HEK293 (cell line): ENCODE results near the gene EIF4E2.

Experiments
- HOXD13 ChIP-seq: sonication (generic); formaldehyde crosslinking; IDR thresholded peaks from 2 replicates; pipeline ENCODE4 v1.8.0; 2022; ENCODE audit warnings: missing genetic modification reagents, borderline replicate concordance
- KLF8 ChIP-seq: fragments of 450-650 bp; formaldehyde crosslinking; IDR thresholded peaks from 2 replicates; pipeline ENCODE4 v1.5.1; 2016; ENCODE audit warnings: missing biosample characterization, missing genetic modification characterization
- PBX3 ChIP-seq: sonication (generic); formaldehyde crosslinking; IDR thresholded peaks from 2 replicates; pipeline ENCODE4 v1.8.1; 2022; ENCODE audit warnings: mild to moderate bottlenecking, moderate library complexity, missing genetic modification reagents
- PRDM10 ChIP-seq: fragments of 450-650 bp; formaldehyde crosslinking; IDR thresholded peaks from 2 replicates; pipeline ENCODE4 v1.5.1; 2016; ENCODE audit warnings: missing biosample characterization, missing genetic modification characterization
- YY1 ChIP-seq: fragments of 450-650 bp; formaldehyde crosslinking; IDR thresholded peaks from 2 replicates; pipeline ENCODE4 v1.5.1; 2018; ENCODE audit warnings: missing biosample characterization, missing genetic modification characterization
- ZBTB6 ChIP-seq: fragments of 450-650 bp; formaldehyde crosslinking; IDR thresholded peaks from 2 replicates; pipeline ENCODE4 v1.5.1; 2017; ENCODE audit warnings: missing biosample characterization, missing genetic modification characterization
- ZNF10 ChIP-seq: fragments of 450-650 bp; formaldehyde crosslinking; IDR thresholded peaks from 2 replicates; pipeline ENCODE4 v1.5.1; 2017; ENCODE audit warnings: missing biosample characterization, missing genetic modification characterization
- ZNF121 ChIP-seq: fragments of 450-650 bp; formaldehyde crosslinking; IDR thresholded peaks from 2 replicates; pipeline ENCODE4 v1.5.1; 2016; ENCODE audit warnings: missing biosample characterization, missing genetic modification characterization
- ZNF138 ChIP-seq: fragments of 450-650 bp; formaldehyde crosslinking; IDR thresholded peaks from 2 replicates; pipeline ENCODE4 v1.5.1; 2016; ENCODE audit warnings: missing biosample characterization, missing genetic modification characterization, borderline replicate concordance
- ZNF202 ChIP-seq: fragments of 450-650 bp; formaldehyde crosslinking; IDR thresholded peaks from 2 replicates; pipeline ENCODE4 v1.5.1; 2016; ENCODE audit warnings: missing biosample characterization, missing genetic modification characterization, borderline replicate concordance
- ZNF292 ChIP-seq: fragments of 450-650 bp; formaldehyde crosslinking; IDR thresholded peaks from 2 replicates; pipeline ENCODE4 v1.5.1; 2016; ENCODE audit warnings: low read depth, missing biosample characterization, missing genetic modification characterization, borderline replicate concordance
- ZNF394 ChIP-seq: fragments of 450-650 bp; formaldehyde crosslinking; IDR thresholded peaks from 2 replicates; pipeline ENCODE4 v1.5.1; 2016; ENCODE audit warnings: missing biosample characterization, missing genetic modification characterization, mild to moderate bottlenecking, moderate library complexity, borderline replicate concordance
- ZNF423 ChIP-seq: fragments of 450-650 bp; formaldehyde crosslinking; IDR thresholded peaks from 2 replicates; pipeline ENCODE4 v1.5.1; 2016; ENCODE audit warnings: missing biosample characterization, missing genetic modification characterization
- ZNF473 ChIP-seq: fragments of 450-650 bp; formaldehyde crosslinking; IDR thresholded peaks from 2 replicates; pipeline ENCODE4 v1.5.1; 2017; ENCODE audit warnings: missing biosample characterization, missing genetic modification characterization
- ZNF510 ChIP-seq: fragments of 450-650 bp; formaldehyde crosslinking; IDR thresholded peaks from 2 replicates; pipeline ENCODE4 v1.5.1; 2018; ENCODE audit warnings: mild to moderate bottlenecking, missing genetic modification characterization, missing biosample characterization; ENCODE audit not compliant: insufficient replicate concordance
- ZNF518A ChIP-seq: fragments of 450-650 bp; formaldehyde crosslinking; conservative IDR thresholded peaks from 2 replicates; pipeline ENCODE4 v1.5.1; 2016; ENCODE audit warnings: low read depth, missing biosample characterization, missing genetic modification characterization
- ZNF585B ChIP-seq: fragments of 450-650 bp; formaldehyde crosslinking; IDR thresholded peaks from 2 replicates; pipeline ENCODE4 v1.5.1; 2016; ENCODE audit warnings: missing biosample characterization, missing genetic modification characterization
- ZNF747 ChIP-seq: fragments of 450-650 bp; formaldehyde crosslinking; IDR thresholded peaks from 2 replicates; pipeline ENCODE4 v1.5.1; 2016; ENCODE audit warnings: missing biosample characterization, missing genetic modification characterization
- TF ChIP-seq, protein P1 (sequence below): fragments of 450-650 bp; formaldehyde crosslinking; IDR thresholded peaks from 2 replicates; pipeline ENCODE4 v1.5.1; 2016; ENCODE audit warnings: missing biosample characterization, missing genetic modification characterization, low read depth
- TF ChIP-seq, protein P2 (sequence below): fragments of 450-650 bp; formaldehyde crosslinking; IDR thresholded peaks from 2 replicates; pipeline ENCODE4 v1.5.1; 2016; ENCODE audit warnings: missing biosample characterization, missing genetic modification characterization
- TF ChIP-seq, protein P3 (sequence below): fragments of 450-650 bp; formaldehyde crosslinking; IDR thresholded peaks from 2 replicates; pipeline ENCODE4 v1.5.1; 2017; ENCODE audit warnings: missing biosample characterization, missing genetic modification characterization

The EIF4E2 gene

DNA sequence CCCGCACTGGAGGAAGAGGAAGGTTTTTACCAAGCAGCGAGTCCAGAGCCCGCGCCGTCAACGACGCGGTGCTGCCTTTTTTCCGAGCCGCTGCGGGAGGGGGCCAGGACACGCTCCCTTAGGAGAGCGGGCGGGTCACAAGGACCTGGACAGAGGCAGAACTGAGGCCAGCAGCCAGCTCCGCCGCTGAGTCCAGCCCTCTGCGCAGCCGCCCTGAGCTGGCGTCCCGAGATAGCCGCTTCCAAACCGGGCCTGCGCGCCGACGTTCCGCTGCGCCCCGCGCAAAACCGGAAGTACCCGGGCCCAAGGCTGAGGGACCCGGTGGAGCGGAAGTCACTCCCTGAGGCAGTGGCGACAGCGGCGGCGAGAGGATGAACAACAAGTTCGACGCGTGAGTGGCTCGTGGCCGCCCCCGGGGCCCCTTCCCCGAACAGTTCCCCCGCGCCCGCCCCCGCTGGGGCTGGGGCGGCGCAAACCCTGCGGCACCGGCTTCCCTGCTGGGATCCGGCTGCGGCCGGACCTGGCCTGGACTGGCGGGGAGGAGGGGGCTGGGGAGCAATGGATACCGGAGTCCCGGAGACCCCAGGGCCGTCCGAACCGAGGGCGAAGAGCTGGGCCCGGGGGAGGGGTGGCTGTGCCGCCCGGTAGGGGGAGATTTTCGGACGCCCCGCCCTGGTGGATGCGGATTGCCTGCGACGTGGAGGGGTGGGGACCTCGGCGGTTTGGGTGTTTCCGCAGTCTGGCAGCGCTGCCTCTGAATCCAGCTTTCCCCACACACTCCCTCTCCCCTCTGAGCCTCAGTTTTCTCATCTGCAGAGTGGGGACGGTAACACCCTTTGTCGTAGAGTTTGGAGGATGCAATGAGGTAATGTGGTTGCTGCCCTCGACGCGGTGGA, at the start of gene EIF4E2, which contains the start of gene TIGD1 (continued):
- TF ChIP-seq PRDM10 (tag by site-specific recombination) (peak; percentile 57), ZNF747 (no peak), ZNF138 (tag by site-specific recombination) (no peak), ZBTB6 (tag by site-specific recombination) (no peak), ZNF121 (tag by site-specific recombination) (no peak), HOXD13 (CRISPR knock-in tag) (no peak), ZNF10 (tag by site-specific recombination) (0 out of 2 replicates have a peak, but pooled peaks have one; percentile 23), ZNF585B (tag by site-specific recombination) (no peak), PBX3 (CRISPR knock-in tag) (peak; percentile 94), ZNF510 (tag by site-specific recombination) (no peak), ZNF202 (tag by site-specific recombination) (no peak), ZNF473 (tag by site-specific recombination) (no peak), ZNF518A (peak; percentile 68), KLF8 (tag by site-specific recombination) (peak; percentile 60; the same call in 1 of the 2 replicates), ZNF394 (no peak), ZNF423 (tag by site-specific recombination) (no peak), ZNF292 (tag by site-specific recombination) (no peak), YY1 (tag by site-specific recombination) (0 out of 2 replicates have a peak, but pooled peaks have one; percentile 10)
- TF ChIP-seq, protein P1, sequence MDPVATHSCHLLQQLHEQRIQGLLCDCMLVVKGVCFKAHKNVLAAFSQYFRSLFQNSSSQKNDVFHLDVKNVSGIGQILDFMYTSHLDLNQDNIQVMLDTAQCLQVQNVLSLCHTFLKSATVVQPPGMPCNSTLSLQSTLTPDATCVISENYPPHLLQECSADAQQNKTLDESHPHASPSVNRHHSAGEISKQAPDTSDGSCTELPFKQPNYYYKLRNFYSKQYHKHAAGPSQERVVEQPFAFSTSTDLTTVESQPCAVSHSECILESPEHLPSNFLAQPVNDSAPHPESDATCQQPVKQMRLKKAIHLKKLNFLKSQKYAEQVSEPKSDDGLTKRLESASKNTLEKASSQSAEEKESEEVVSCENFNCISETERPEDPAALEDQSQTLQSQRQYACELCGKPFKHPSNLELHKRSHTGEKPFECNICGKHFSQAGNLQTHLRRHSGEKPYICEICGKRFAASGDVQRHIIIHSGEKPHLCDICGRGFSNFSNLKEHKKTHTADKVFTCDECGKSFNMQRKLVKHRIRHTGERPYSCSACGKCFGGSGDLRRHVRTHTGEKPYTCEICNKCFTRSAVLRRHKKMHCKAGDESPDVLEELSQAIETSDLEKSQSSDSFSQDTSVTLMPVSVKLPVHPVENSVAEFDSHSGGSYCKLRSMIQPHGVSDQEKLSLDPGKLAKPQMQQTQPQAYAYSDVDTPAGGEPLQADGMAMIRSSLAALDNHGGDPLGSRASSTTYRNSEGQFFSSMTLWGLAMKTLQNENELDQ = no peak
- TF ChIP-seq, protein P2, sequence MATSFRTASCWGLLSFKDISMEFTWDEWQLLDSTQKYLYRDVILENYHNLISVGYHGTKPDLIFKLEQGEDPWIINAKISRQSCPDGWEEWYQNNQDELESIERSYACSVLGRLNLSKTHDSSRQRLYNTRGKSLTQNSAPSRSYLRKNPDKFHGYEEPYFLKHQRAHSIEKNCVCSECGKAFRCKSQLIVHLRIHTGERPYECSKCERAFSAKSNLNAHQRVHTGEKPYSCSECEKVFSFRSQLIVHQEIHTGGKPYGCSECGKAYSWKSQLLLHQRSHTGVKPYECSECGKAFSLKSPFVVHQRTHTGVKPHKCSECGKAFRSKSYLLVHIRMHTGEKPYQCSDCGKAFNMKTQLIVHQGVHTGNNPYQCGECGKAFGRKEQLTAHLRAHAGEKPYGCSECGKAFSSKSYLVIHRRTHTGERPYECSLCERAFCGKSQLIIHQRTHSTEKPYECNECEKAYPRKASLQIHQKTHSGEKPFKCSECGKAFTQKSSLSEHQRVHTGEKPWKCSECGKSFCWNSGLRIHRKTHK = no peak
- TF ChIP-seq, protein P3, sequence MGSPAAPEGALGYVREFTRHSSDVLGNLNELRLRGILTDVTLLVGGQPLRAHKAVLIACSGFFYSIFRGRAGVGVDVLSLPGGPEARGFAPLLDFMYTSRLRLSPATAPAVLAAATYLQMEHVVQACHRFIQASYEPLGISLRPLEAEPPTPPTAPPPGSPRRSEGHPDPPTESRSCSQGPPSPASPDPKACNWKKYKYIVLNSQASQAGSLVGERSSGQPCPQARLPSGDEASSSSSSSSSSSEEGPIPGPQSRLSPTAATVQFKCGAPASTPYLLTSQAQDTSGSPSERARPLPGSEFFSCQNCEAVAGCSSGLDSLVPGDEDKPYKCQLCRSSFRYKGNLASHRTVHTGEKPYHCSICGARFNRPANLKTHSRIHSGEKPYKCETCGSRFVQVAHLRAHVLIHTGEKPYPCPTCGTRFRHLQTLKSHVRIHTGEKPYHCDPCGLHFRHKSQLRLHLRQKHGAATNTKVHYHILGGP (tag by site-specific recombination) = no peak
